Lung (tissue), 12 donors: ENCODE measurements around the gene CNTN3. TPM values are rescaled to one million over a fixed set of nuclear protein-coding genes. Genes with fewer than 3 reads are reported as not detected.

Experiments
- ATAC-seq: fragments of 200-7000 bp; cut with Tn5 transposase; one replicate; pipeline ENCODE4 v1.9.1; 2020; ENCODE audit warnings: moderate number of reproducible peaks; ENCODE audit not compliant: insufficient read depth, low FRiP score
- DNase-seq, 3 donors: peaks; one replicate each; pipeline ENCODE4 v3.0.0-alpha.2; 2013 to 2017
- H3K27ac ChIP-seq, 2 donors: one replicate each; pipeline ENCODE4 v1.5.1; 2013; ENCODE audit warnings: mild to moderate bottlenecking in 2 of 2, moderate library complexity in 2 of 2, control low read depth in 1 of 2, inconsistent platforms in 1 of 2, low read depth in 1 of 2, low read length in 1 of 2
- H3K27me3 ChIP-seq, 3 donors: one replicate each; pipeline ENCODE4 v1.5.1; 2013; ENCODE audit warnings: low read length in 2 of 3; ENCODE audit not compliant: control insufficient read depth in 3 of 3, insufficient read depth in 3 of 3
- H3K36me3 ChIP-seq, 4 donors: one replicate each; pipeline ENCODE4 v1.5.1; 2013; ENCODE audit warnings: low read length in 4 of 4, mild to moderate bottlenecking in 1 of 4, moderate library complexity in 1 of 4; ENCODE audit not compliant: control insufficient read depth in 4 of 4, insufficient read depth in 4 of 4
- H3K4me1 ChIP-seq, 5 donors: one replicate each; pipeline ENCODE4 v1.5.1; 2013; ENCODE audit warnings: low read length in 5 of 5, mild to moderate bottlenecking in 2 of 5, moderate library complexity in 1 of 5; ENCODE audit not compliant: control insufficient read depth in 5 of 5, insufficient read depth in 5 of 5
- H3K4me3 ChIP-seq: one replicate; pipeline ENCODE4 v1.5.1; 2013; ENCODE audit warnings: mild to moderate bottlenecking, control low read depth, moderate library complexity
- H3K9ac ChIP-seq, 2 donors: one replicate each; pipeline ENCODE4 v1.5.1; 2013; ENCODE audit warnings: low read length in 2 of 2, control low read depth in 1 of 2; ENCODE audit not compliant: insufficient read depth in 1 of 2
- H3K9me3 ChIP-seq, 4 donors: one replicate each; pipeline ENCODE4 v1.5.1; 2013; ENCODE audit warnings: low read length in 3 of 4, mild to moderate bottlenecking in 1 of 4, moderate library complexity in 1 of 4; ENCODE audit not compliant: control insufficient read depth in 4 of 4, insufficient read depth in 3 of 4
- WGBS, 2 donors: extraction: QIAGEN DNeasy Blood & Tissue Kit; methylation state at CpG; one replicate each; pipeline ENCODE4 v1.1.7; 2013; 5-methylcytosine and 5-hydroxymethylcytosine counted together
- polyA plus RNA-seq, 2 donors: library from polyadenylated mRNA; stranded (reverse); fragments of 200-250 nt; gene quantifications; one replicate each; pipeline ENCODE4 v1.2.1, GENCODE V29; 2013
- total RNA-seq, 2 donors: library from RNA; depleted of rRNA in 1 of 2; stranded (reverse); fragments of >200 nt in 1 of 2; gene quantifications; one replicate each; pipeline ENCODE4 v1.2.1, GENCODE V29; 2014 to 2021
- TF ChIP-seq, protein P1 (sequence below): IDR thresholded peaks from 2 replicates; pipeline ENCODE4 v1.5.1; 2012; ENCODE audit warnings: mild to moderate bottlenecking; ENCODE audit errors: control extremely low read depth, extremely low read depth
- donor health status: control.
- donor health status: control.
- donor health status: Bipolar disorder and iron deficiency.
- donor health status: healthy.
- donor health status: DM: yes; HTN: yes; CAD: no.

CNTN3 gene
- total and polyA plus RNA-seq, 4 donors: 0.74 to 51.0 (median 1.2) TPM

DNA sequence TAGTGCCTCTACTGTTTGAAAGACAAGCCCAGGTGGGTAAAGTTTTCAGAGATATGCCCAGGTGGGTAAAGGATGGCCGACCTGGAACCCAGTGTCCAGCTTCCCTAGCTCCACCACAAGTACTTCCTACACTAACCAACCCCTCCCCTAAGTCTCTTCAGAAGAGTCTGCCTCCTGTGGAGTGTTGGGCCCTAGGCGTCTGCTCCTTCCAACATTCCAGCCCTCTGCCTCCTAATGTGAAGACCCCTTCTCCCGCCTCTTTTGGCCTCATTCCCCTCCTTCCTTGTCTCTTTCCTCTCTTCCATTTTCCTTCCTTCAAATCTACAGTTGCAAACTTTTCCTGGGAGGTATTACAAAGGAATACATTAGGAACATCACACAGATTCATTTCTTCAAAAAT lies 38.6 kb downstream of the CNTN3 start:
- Histone ChIP-seq H3K27me3 (no peaks in the 10 kb centered on the region), H3K4me1 (peaks cover 0 to 10% (median 0%) of the 10 kb centered on the region in 5 donors), H3K4me3 (no peak overlapping the region), H3K27ac (no peak overlapping the region), H3K36me3 (no peaks in the 10 kb centered on the region), H3K9ac (no peak overlapping the region), H3K9me3 (peaks cover 0 to 3% (median 0%) of the 10 kb centered on the region in 4 donors)
- WGBS, 2 donors: 74 to 84% methylated on average over 3 of the region's 3 CpGs
- no peak for DNase-seq
- TF ChIP-seq, protein P1, sequence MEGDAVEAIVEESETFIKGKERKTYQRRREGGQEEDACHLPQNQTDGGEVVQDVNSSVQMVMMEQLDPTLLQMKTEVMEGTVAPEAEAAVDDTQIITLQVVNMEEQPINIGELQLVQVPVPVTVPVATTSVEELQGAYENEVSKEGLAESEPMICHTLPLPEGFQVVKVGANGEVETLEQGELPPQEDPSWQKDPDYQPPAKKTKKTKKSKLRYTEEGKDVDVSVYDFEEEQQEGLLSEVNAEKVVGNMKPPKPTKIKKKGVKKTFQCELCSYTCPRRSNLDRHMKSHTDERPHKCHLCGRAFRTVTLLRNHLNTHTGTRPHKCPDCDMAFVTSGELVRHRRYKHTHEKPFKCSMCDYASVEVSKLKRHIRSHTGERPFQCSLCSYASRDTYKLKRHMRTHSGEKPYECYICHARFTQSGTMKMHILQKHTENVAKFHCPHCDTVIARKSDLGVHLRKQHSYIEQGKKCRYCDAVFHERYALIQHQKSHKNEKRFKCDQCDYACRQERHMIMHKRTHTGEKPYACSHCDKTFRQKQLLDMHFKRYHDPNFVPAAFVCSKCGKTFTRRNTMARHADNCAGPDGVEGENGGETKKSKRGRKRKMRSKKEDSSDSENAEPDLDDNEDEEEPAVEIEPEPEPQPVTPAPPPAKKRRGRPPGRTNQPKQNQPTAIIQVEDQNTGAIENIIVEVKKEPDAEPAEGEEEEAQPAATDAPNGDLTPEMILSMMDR: no peak
- ATAC-seq: no peak

DNA sequence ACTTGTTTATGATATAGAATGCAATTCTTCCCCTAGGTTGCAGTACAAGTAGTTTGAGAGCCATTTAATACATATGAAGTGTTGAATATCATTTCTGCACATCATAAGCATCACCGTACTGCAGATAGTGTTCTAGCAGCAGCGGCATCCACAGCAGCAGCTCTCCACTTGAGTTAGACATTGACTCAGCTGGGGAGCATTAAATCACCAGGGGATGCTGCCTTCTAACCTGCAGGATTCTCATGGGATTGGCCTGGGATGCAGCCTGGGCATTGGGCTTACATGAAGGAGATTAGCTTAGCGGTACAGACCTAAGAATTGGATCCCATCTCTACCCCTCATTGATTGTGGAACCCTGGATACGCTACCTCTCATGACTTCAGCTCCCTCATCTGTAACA lies 43.3 kb downstream of the CNTN3 start:
- Histone ChIP-seq H3K9ac (no peak overlapping the region), H3K27ac (no peak overlapping the region), H3K9me3 (peaks cover 0 to 2% (median 0%) of the 10 kb centered on the region in 4 donors), H3K4me1 (no peaks in the 10 kb centered on the region), H3K36me3 (no peaks in the 10 kb centered on the region), H3K4me3 (no peak overlapping the region), H3K27me3 (no peaks in the 10 kb centered on the region)
- no peak for DNase-seq
- ATAC-seq: no peak
- 90 to 97% methylated on average over 4 of the region's 4 CpGs for WGBS, 2 donors
- TF ChIP-seq, protein P1: no peak
